HCT116 (cell line): ENCODE data around the gene PIMREG. TPM values are rescaled to one million over a fixed set of nuclear protein-coding genes. Genes with fewer than 3 reads are reported as not detected.

ENCODE experiments used
- ATAC-seq: fragments of 200-7000 bp; cut with Tn5 transposase; 2 replicates; pipeline ENCODE4 v1.9.1; 2020; ENCODE audit warnings: mild to moderate bottlenecking, moderate library complexity
- BruUV-seq: library from RNA; stranded (reverse); fragments of 400-500 nt; replicated peaks from 2 replicates; lab custom pipeline; 2021; lab: Mats Ljungman, UMichigan
- CTCF ChIA-PET: fragments of 300-600 bp; sonication (Branson Sonifier 250); formaldehyde crosslinking; loops from one replicate; lab custom pipeline; 2021; ENCODE audit warnings: antibody characterized with exemption; lab: Charles Lee
- POLR2A ChIA-PET: fragments of 300-600, 350-600 bp; sonication (Branson Sonifier 250); formaldehyde crosslinking; loops from one replicate; lab custom pipeline; 2021; ENCODE audit warnings: antibody characterized with exemption; lab: Charles Lee
- RAD21 ChIA-PET, 2 experiments: fragments of 300-600 bp; sonication (Branson Sonifier 250); formaldehyde crosslinking; loops; one replicate each; lab custom pipeline; 2023; ENCODE audit warnings: low total read pairs in 2 of 2; ENCODE audit not compliant: uncharacterized antibody in 2 of 2, unreplicated experiment in 2 of 2, low non-redundant PET in 1 of 2; lab: Charles Lee
- DNase-seq: peaks from one replicate; pipeline ENCODE4 v3.0.0-alpha.2; 2010; ENCODE audit warnings: low read depth, low spot score
- H2AFZ ChIP-seq: fragments of 200-600 bp; shearing (Covaris generic), sonication (generic); 2 replicates; pipeline ENCODE4 v1.6.1; 2017; ENCODE audit warnings: low read depth, mixed run types, mixed read lengths, antibody characterized with exemption, low read length; ENCODE audit not compliant: poor library complexity, severe bottlenecking
- H3K27ac ChIP-seq: 2 replicates; pipeline ENCODE4 v1.5.1; 2012; ENCODE audit warnings: low read depth, low read length
- H3K27me3 ChIP-seq: fragments of 200-600 bp; sonication (generic); 2 replicates; pipeline ENCODE4 v1.6.1; 2016; ENCODE audit warnings: mixed run types, low read length, mixed read lengths; ENCODE audit not compliant: insufficient read depth
- H3K36me3 ChIP-seq, 2 experiments: fragments of 200-500 bp in 1 of 2; fragments of 200-600 bp in 1 of 2; sonication (Bioruptor generic) in 1 of 2; sonication (generic) in 1 of 2; 2 replicates each; pipeline versions ENCODE4 v1.5.1 to v1.6.1; 2014 to 2016; ENCODE audit warnings: low read length in 2 of 2, inconsistent platforms in 1 of 2, mixed read lengths in 1 of 2, mixed run types in 1 of 2; ENCODE audit not compliant: insufficient read depth in 2 of 2, control insufficient read depth in 1 of 2
- H3K4me1 ChIP-seq, 2 experiments: fragments of 200-600 bp in 1 of 2; sonication (generic) in 1 of 2; 2 replicates each; pipeline versions ENCODE4 v1.5.1 to v1.6.1; 2012 to 2017; ENCODE audit warnings: low read length in 2 of 2, inconsistent platforms in 1 of 2, mild to moderate bottlenecking in 1 of 2, mixed read lengths in 1 of 2, mixed run types in 1 of 2, moderate library complexity in 1 of 2; ENCODE audit not compliant: insufficient read depth in 2 of 2, control insufficient read depth in 1 of 2
- H3K4me2 ChIP-seq: fragments of 200-600 bp; sonication (generic); 2 replicates; pipeline ENCODE4 v1.6.1; 2017; ENCODE audit warnings: mixed run types, low read length, mixed read lengths
- H3K4me3 ChIP-seq, 2 experiments: fragments of 200-600 bp in 1 of 2; sonication (generic) in 1 of 2; replicated peaks in 1 of 2; 2 replicates each; pipeline ENCODE4 v1.5.1; 2011 to 2016; ENCODE audit warnings: low read length in 2 of 2, control low read depth in 1 of 2, low read depth in 1 of 2, mild to moderate bottlenecking in 1 of 2, mixed read lengths in 1 of 2, mixed run types in 1 of 2
- H3K79me2 ChIP-seq: fragments of 200-600 bp; sonication (generic); 2 replicates; pipeline ENCODE4 v1.6.1; 2017; ENCODE audit warnings: mild to moderate bottlenecking, mixed run types, low read length, moderate library complexity, mixed read lengths; ENCODE audit not compliant: insufficient read depth
- H3K9ac ChIP-seq: fragments of 200-600 bp; sonication (generic); 2 replicates; pipeline ENCODE4 v1.6.1; 2016; ENCODE audit warnings: low read length, mixed read lengths
- H3K9me2 ChIP-seq: fragments of 200-600 bp; sonication (generic), shearing (Covaris generic); 2 replicates; pipeline ENCODE4 v1.6.1; 2017; ENCODE audit warnings: mixed run types, mild to moderate bottlenecking, moderate library complexity; ENCODE audit not compliant: insufficient read depth
- H3K9me3 ChIP-seq, 2 experiments: fragments of 200-500 bp in 1 of 2; fragments of 200-600 bp in 1 of 2; sonication (Bioruptor generic) in 1 of 2; sonication (generic) in 1 of 2; 2 replicates each; pipeline ENCODE4 v1.6.1; 2014 to 2017; ENCODE audit warnings: low read length in 2 of 2, mixed read lengths in 2 of 2, inconsistent platforms in 1 of 2, low read depth in 1 of 2, mild to moderate bottlenecking in 1 of 2, mixed run types in 1 of 2, moderate library complexity in 1 of 2; ENCODE audit not compliant: control insufficient read depth in 1 of 2, insufficient read depth in 1 of 2
- H4K20me1 ChIP-seq: fragments of 200-600 bp; sonication (generic), shearing (Covaris generic); 2 replicates; pipeline ENCODE4 v1.6.1; 2017; ENCODE audit warnings: mixed run types, mild to moderate bottlenecking, moderate library complexity; ENCODE audit not compliant: insufficient read depth
- CBX3 ChIP-seq: IDR thresholded peaks from 2 replicates; pipeline ENCODE4 v1.6.1; 2012; ENCODE audit warnings: low read depth
- CEBPB ChIP-seq: IDR thresholded peaks from 2 replicates; pipeline ENCODE4 v1.6.1; 2012; ENCODE audit warnings: low read depth
- EGR1 ChIP-seq: IDR thresholded peaks from 2 replicates; pipeline ENCODE4 v1.6.1; 2012; ENCODE audit warnings: low read depth
- ELF1 ChIP-seq: IDR thresholded peaks from 2 replicates; pipeline ENCODE4 v1.6.1; 2012; ENCODE audit warnings: low read depth, borderline replicate concordance
- EZH2 ChIP-seq: fragments of 200-600 bp; sonication (generic); IDR thresholded peaks from 2 replicates; pipeline ENCODE4 v1.6.1; 2017; ENCODE audit warnings: antibody characterized with exemption, mixed run types
- EZH2phosphoT487 ChIP-seq: fragments of 200-600 bp; IDR thresholded peaks from 2 replicates; pipeline ENCODE4 v1.6.1; 2018; ENCODE audit warnings: antibody characterized with exemption, borderline replicate concordance
- FOSL1 ChIP-seq: IDR thresholded peaks from 2 replicates; pipeline ENCODE4 v1.6.1; 2012; ENCODE audit warnings: low read depth
- JUND ChIP-seq: IDR thresholded peaks from 2 replicates; pipeline ENCODE4 v1.6.1; 2012
- POLR2A ChIP-seq: IDR thresholded peaks from 2 replicates; pipeline ENCODE4 v1.7.0; 2011; ENCODE audit warnings: borderline replicate concordance; ENCODE audit not compliant: insufficient read depth, insufficient read length; ENCODE audit errors: extremely low read depth
- RAD21 ChIP-seq: IDR thresholded peaks from 2 replicates; pipeline ENCODE4 v1.6.1; 2012; ENCODE audit warnings: low read depth, mild to moderate bottlenecking
- SIN3A ChIP-seq: IDR thresholded peaks from 2 replicates; pipeline ENCODE4 v1.6.1; 2012; ENCODE audit warnings: low read depth
- SP1 ChIP-seq: IDR thresholded peaks from 2 replicates; pipeline ENCODE4 v1.6.1; 2012; ENCODE audit warnings: low read depth
- intact Hi-C: fragments of 100-400 bp; cut with micrococcal nuclease; formaldehyde crosslinking; loops from 2 replicates; pipeline ENCODE4 v1.10.0; 2022
- total RNA-seq: library from RNA; stranded (reverse); gene quantifications from one replicate; pipeline ENCODE4 v1.2.1, GENCODE V29; 2021; ENCODE audit not compliant: unreplicated experiment
- TF ChIP-seq, protein P1 (sequence below): IDR thresholded peaks from 2 replicates; pipeline ENCODE4 v1.6.1; 2011; ENCODE audit warnings: mild to moderate bottlenecking, low read length, moderate library complexity; ENCODE audit not compliant: insufficient replicate concordance; ENCODE audit errors: extremely low read depth
- TF ChIP-seq, protein P2 (sequence below): IDR thresholded peaks from 2 replicates; pipeline ENCODE4 v1.6.1; 2012
- TF ChIP-seq, protein P3 (sequence below): IDR thresholded peaks from 2 replicates; pipeline ENCODE4 v1.6.1; 2012

Gene PIMREG
- total RNA-seq, 1 experiment from 2014 or later, result 57.0 TPM

DNA sequence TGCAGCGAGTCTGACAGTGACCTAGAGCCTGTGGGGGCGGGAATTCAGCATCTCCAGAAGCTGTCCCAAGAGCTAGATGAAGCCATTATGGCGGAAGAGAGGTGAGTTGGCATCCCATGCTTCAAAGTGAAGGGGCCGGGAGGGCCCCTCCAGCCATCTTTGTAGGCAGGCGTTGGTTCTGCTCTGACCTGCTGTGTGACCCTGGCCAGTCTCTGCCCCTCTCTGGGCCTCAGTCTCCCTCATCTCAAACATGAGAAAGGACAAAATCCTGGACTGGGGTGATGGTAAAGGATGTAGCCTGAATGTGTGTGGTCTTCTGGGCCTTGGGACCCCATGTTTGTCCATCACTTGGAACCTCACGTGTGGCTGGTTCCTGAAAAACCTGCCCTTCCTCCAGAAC lies 5.1 kb downstream of the PIMREG start:
- POLR2A ChIA-PET, result no interaction called here
- TF ChIP-seq, protein P1, sequence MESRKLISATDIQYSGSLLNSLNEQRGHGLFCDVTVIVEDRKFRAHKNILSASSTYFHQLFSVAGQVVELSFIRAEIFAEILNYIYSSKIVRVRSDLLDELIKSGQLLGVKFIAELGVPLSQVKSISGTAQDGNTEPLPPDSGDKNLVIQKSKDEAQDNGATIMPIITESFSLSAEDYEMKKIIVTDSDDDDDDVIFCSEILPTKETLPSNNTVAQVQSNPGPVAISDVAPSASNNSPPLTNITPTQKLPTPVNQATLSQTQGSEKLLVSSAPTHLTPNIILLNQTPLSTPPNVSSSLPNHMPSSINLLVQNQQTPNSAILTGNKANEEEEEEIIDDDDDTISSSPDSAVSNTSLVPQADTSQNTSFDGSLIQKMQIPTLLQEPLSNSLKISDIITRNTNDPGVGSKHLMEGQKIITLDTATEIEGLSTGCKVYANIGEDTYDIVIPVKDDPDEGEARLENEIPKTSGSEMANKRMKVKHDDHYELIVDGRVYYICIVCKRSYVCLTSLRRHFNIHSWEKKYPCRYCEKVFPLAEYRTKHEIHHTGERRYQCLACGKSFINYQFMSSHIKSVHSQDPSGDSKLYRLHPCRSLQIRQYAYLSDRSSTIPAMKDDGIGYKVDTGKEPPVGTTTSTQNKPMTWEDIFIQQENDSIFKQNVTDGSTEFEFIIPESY, result no peak
- TF ChIP-seq RAD21, result no peak
- TF ChIP-seq, all 23 proteins: peak for 0
- H3K9ac ChIP-seq, result no peak overlapping the region

DNA sequence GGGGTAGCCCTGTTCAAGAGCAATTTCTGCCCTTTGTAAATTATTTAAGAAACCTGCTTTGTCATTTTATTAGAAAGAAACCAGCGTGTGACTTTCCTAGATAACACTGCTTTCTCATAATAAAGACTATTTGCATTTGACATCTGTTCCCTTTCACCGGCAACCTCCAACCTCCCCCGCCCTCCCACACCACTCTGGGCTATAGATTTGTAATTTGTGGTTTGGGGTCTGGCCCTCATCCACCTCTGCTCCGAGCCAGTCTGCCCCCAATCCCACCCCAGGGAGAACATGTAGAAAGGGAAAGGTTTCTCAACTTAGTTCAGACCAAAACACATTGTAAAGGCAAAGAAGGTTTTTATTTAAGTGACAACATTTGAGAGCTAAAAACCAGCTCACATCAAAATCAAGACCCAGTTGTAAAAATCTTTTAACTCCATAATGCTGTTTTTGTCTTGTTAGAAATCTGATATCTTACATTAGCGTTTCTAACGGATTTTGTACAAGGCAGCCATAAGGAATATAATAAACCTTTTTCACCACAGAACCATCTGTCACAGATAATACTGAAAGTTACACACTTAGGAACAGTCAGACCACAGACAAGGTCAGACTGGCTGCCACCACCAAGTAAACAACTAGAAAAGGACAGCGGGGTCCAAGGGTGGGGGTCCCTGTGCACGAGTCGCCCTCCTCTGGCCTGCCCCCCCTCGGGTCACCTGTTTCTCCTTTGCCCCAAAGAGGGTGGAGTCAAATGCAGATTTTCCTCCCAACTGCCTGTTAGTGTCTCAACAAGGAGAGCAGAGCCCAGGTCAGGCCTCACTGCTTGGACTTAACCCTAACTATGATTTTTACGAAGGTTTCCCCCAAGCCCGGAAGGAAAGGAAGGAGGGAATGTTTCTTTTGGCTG lies 6.9 kb downstream of the PIMREG start:
- no peak overlapping the region for H3K4me3 ChIP-seq
- H3K36me3 ChIP-seq, result peaks cover 15 to 18% of the 10 kb centered on the region in 2 experiments; a peak in 3 of 4 replicates
- CTCF ChIA-PET, result no interaction called here
- BruUV-seq, result no TSS peak
- H3K4me2 ChIP-seq, result no peak overlapping the region
- no peaks in the 10 kb centered on the region for H3K4me1 ChIP-seq
- H2AFZ ChIP-seq, result no peak overlapping the region
- no peaks in the 10 kb centered on the region for H3K27me3 ChIP-seq
- H3K9ac ChIP-seq, result no peak overlapping the region
- POLR2A ChIA-PET, result no interaction called here
- no peak for DNase-seq
- no peaks in the 10 kb centered on the region for H3K9me2 ChIP-seq
- TF ChIP-seq POLR2A (no peak), EZH2phosphoT487 (no peak), SIN3A (no peak), CEBPB (no peak), EZH2 (no peak), ELF1 (no peak), EGR1 (no peak), JUND (no peak), SP1 (no peak), FOSL1 (no peak), CBX3 (no peak)
- TF ChIP-seq, protein P2, sequence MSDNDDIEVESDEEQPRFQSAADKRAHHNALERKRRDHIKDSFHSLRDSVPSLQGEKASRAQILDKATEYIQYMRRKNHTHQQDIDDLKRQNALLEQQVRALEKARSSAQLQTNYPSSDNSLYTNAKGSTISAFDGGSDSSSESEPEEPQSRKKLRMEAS, result no peak
- TF ChIP-seq, protein P3, sequence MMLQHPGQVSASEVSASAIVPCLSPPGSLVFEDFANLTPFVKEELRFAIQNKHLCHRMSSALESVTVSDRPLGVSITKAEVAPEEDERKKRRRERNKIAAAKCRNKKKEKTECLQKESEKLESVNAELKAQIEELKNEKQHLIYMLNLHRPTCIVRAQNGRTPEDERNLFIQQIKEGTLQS, result no peak
- TF ChIP-seq, protein P1, result no peak
- RAD21 ChIA-PET, result no interaction called here
- H3K79me2 ChIP-seq, result no peaks in the 10 kb centered on the region
- no peak overlapping the region for H3K27ac ChIP-seq
- H4K20me1 ChIP-seq, result no peaks in the 10 kb centered on the region
- no peak for ATAC-seq
- intact Hi-C loops, result no loop called here
- H3K9me3 ChIP-seq, result no peaks in the 10 kb centered on the region

More for the DNA sequence above, 5.1 kb downstream of the PIMREG start:
- ChIA-PET CTCF (no interaction called here), RAD21 (no interaction called here)
- no peak for ATAC-seq
- Histone ChIP-seq H3K36me3 (peaks cover 23 to 27% of the 10 kb centered on the region in 2 experiments; a peak in 3 of 4 replicates), H3K27ac (no peak overlapping the region), H3K27me3 (no peaks in the 10 kb centered on the region), H3K9me3 (no peaks in the 10 kb centered on the region), H3K79me2 (peaks cover 4% of the 10 kb centered on the region; the same call in 1 of the 2 replicates), H4K20me1 (no peaks in the 10 kb centered on the region), H3K4me2 (no peak overlapping the region), H3K4me1 (peaks cover 4 to 10% of the 10 kb centered on the region in 2 experiments; a peak in 2 of 4 replicates), H3K4me3 (no peak overlapping the region), H3K9me2 (no peaks in the 10 kb centered on the region), H2AFZ (no peak overlapping the region)
- no peak for DNase-seq
- intact Hi-C loops, result no loop called here
- BruUV-seq, result no TSS peak
